ENCODE results near the gene FBXL16. TPM values are rescaled to one million over a fixed set of nuclear protein-coding genes. Genes with fewer than 3 reads are reported as not detected.

The FBXL16 gene
- polyA plus RNA-seq, 1 of the 3 experiments (the other 2 are of a cell fraction) = 19.8 TPM

DNA sequence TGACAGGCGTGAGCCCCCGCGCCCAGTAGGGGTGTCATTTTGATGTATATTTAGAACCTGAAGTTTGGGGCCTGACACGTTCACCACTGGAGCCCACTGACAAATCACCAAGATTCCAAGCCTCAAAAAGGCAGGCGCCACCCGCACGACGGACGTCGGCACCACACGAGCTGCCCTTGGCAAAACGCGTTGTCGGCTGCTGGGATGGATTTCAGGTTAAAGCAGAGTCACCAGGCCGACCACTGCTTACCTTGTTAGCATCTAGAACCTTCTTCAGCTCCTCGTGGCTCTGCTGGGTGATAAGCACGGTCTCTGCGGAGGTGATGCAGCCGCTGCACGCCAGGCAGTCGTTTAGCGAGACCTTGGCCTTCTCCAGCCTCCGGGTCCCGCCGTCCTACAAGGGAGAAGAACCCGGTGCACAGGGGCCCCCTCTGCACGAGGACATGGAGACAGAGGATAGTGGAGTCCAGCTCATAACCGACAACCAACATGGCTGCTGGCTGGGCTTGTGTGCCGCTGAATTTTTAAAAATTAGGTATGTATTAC lies 31.4 kb upstream of the FBXL16 start:
- 96% methylated on average over 29 of the region's 29 CpGs for WGBS (ENCODE audit: low lambda C conversion rate)
- ChIA-PET POLR2A (interaction anchor here (0.9 kb wide), 1 partner anchor 8 kb away, joined by 3 read pairs; no protein-coding TSS in a partner anchor), CTCF (interaction anchor here (0.6 to 20.3 kb wide), 3 partner anchors 8 to 55 kb away, joined by 3 to 358 read pairs (median 6); partner anchors contain the start of genes ANTKMT, FBXL16 and METRN)
- Histone ChIP-seq H4K20me1 (ENCODE audit: insufficient read depth) (no peaks in the 10 kb centered on the region), H3K27me3 (ENCODE audit: insufficient read depth) (no peaks in the 10 kb centered on the region), H3K79me2 (ENCODE audit: insufficient read depth) (peaks cover 14% of the 10 kb centered on the region), H3K9me2 (no peaks in the 10 kb centered on the region), H3F3A (replicated peaks; ENCODE audit: insufficient read depth) (peaks cover 4% of the 10 kb centered on the region), H3K4me2 (no peak overlapping the region), H3K9ac (no peak overlapping the region), H3K27ac (ENCODE audit: low read depth in 2 of 2, low read length in 1 of 2) (no peak overlapping the region), H3K4me1 (ENCODE audit: control insufficient read depth in 1 of 2, insufficient read depth in 2 of 2, low read depth in 1 of 2, low read length in 1 of 2) (peaks cover 0 to 10% of the 10 kb centered on the region in 2 experiments; a peak in 1 of 4 replicates), H2AFZ (ENCODE audit: low read depth) (no peak overlapping the region), H3K36me3 (replicated peaks in 1 of 2; ENCODE audit: control insufficient read depth in 1 of 2, insufficient read depth in 2 of 2, low read length in 1 of 2) (peaks cover 0 to 37% of the 10 kb centered on the region in 2 experiments), H3K4me3 (ENCODE audit: low read depth in 2 of 2, low read length in 1 of 2) (no peak overlapping the region), H3K9me3 (no peaks in the 10 kb centered on the region)
- TF ChIP-seq FOSL2 (IDR thresholded peaks at IDR 0.05; ENCODE audit: borderline replicate concordance, low read depth) (no peak), RCOR1 (IDR thresholded peaks at IDR 0.05; ENCODE audit: low read length) (no peak), RAD21 (IDR thresholded peaks at IDR 0.05; ENCODE audit: low read length) (no peak), GATA2 (CRISPR knock-in tag; IDR thresholded peaks at IDR 0.05) (no peak), IRF3 (IDR thresholded peaks at IDR 0.05; ENCODE audit: low read depth, low read length) (no peak), ZBTB33 (IDR thresholded peaks at IDR 0.05; ENCODE audit: borderline replicate concordance, low read depth) (no peak), TAF1 (IDR thresholded peaks at IDR 0.05; ENCODE audit: borderline replicate concordance, low read depth, low read length) (no peak), CTCF (IDR thresholded peaks at IDR 0.05) (no peak), USF2 (IDR thresholded peaks at IDR 0.05; ENCODE audit: borderline replicate concordance, low read depth, low read length) (no peak), RXRA (IDR thresholded peaks at IDR 0.05; ENCODE audit: borderline replicate concordance, low read depth) (no peak), YY1 (IDR thresholded peaks at IDR 0.05; ENCODE audit: low read depth) (no peak)
- DNase-seq = no peak
